ENCODE data around the gene TBC1D32.
A peak's percentile ranks its signal among the peaks of the same experiment; 100 is the strongest.
"Not testable (repeated sequence)": the region's sequence is repeated elsewhere in the genome, so short reads cannot be mapped to it uniquely, and the experiment has no call there.

The TBC1D32 gene

DNA sequence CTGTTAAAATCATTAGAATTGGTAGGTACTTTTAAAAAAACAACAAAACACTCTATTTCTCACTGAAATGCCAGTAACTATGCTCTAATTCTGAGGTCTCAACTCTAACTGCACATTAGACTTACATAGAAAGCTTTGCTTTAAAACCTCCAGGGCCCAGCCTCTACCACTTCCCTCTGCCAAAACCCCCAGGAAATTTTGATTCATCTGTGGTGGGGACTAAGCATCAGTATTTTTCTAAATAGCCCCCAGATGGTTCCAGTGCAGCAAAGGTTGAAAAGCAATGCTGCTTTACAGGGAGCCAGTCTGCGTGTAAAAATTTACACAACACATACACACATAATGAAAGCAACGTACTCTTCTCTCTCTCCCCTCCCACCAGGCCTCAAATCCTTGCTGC, 3.8 kb downstream of the TBC1D32 start:
- DNase-seq: no peak

DNA sequence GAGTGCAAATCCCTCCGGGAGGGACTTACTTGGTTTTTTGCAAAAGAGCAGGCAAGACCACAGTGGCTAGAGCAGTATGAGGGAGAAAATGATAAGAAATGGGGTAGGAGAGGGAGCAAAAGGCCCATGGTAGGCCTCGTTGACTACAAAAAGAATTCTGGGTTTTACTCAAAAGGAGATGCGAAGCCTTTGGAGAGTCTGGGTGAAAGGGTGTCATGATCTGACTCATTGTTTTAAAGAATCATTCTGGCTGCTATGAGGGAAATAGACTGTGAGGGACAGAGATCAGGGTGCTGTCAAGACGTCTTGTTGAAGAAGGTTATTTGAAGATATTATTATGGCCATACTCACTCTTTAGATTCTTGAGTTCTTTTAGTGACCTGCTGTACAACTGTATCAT, 13.0 kb downstream of the TBC1D32 start:
- DNase-seq: no peak

DNA sequence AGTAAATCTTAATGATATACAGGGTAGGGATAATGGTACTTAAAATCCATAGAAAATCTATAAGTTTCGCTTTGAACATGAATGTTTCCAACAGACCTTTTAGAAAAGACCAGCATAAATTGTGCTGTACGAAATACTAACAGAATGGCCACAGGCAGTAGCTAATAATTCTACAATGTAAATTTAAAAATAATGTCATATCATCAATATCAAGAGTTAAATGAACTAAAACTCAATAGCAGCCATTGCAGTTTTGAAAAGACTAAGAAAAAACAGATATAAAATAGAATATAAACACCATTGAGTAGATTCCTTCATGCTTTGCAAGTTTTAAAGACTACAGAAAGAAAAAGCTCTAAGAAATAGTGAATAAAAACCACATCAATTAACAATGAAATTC, 14.7 kb downstream of the TBC1D32 start:
- no peak for DNase-seq

DNA sequence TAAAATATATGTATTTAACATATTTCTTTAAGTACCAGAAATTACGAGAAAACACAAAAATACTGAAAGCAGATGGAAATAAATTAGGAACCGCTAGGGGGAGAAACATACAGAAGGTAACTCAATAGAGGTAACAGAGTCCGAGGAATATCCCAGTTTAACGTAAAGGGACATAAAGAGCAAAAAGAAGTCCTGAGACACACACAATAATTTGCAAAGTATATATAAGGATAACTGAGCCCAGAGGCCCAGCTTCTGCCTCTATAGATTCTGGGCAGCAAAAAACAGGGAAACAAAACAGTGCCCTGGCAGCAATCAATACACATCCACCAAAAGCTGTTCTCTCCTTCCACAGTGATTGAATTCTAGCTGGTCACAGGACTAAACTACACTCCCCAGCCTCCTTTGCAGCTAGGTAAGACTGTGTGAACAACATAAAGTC, 15.1 kb downstream of the TBC1D32 start:
- DNase-seq: peak in 1 of 2 donors; percentile 20

DNA sequence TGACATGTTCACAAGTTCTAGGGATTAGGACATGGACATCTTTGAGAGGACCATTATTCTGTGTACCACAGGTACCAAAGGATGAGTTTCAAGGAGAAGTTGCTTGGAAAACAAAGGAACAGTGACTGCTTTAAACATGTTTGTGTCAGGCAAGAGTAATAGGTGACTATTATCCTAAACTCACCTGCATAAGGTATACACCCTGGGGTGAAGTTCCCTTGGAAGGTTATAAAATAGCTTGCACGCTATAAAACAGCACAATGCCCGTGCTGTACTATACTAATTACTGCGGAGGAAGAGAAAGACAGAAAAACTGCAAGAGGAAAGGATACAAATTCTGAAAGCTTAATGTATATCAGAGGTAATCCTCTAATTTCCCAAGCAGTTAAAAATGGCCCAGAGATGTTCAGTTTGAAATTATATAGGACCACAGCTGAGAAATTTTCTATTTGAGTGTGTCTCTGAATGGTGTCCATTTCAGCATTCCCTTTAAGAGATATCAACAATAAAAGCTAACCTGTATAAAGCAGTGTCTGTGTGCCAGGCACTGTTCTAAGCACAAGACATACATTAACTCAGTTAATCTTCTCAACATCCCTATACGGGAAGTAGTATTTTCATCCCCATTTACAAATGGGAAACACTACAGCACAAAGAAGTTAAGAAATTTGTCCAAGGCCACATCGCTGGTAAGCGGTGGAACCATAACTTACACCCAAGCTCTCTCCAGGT, 19.7 kb downstream of the TBC1D32 start:
- no peak for DNase-seq

DNA sequence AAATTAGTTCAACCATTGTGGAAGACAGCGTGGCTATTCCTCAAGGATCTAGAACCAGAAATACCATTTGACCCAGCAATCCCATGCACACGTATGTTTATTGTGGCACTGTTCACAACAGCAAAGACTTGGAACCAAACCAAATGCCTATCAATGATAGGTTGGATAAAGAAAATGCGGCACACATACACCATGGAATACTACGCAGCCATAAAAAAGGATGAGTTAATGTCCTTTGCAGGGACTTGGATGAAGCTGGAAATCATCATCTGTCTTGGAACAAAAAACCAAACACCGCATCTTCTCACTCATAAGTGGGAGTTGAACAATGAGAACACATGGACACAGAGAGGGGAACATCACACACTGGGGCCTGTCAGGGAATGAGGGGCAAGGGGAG, 22.5 kb downstream of the TBC1D32 start:
- DNase-seq: not testable (repeated sequence)

DNA sequence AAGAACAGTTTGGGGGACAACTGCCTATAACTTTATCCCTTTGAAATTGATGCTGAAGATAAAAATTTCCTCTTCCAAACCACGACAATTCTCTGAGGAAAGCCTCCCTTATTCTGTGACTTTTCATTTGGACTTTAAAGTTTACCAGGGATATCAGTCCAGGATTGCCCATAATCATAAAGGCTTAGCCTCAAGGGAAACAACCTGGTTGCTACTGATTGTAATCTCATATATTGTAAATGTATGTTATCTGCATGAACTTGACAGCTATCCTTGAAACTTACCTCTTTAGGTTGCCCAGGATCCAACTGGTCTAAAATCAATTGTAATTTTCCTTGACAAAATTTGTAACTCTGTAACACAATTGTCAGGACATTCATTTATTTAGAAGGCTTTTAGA, 23.8 kb downstream of the TBC1D32 start:
- no peak for DNase-seq

DNA sequence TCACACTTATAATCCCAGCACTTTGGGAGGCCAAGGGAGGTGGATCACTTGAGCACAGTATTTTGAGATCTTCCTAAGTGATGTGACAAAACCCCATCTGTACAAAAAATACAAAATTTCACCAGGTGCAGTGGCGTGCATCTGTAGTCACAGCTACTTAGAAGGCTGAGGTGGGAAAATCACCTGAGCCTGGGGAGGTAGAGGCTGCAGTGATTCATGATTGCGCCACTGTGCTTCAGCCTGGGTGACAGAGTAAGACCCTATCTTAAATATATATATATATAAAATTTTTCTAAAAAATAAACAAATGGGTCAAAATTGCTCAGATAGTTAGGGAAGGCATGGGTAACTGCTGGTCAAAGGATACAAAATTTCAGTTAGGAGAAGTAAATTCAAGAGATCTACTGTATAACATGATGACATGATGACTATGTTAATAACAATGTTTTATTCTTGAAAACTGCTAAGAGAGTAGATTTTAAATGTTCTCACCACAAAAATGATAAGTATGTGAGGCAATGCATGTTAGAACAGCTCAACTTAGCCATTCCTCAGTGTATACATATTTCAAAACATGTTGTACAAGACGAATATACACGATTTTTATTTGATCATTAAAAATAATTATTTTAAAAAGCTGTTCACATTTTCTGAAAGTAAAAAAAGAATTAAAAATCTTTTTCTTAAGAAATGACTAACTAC, 24.4 kb downstream of the TBC1D32 start:
- DNase-seq: no peak

DNA sequence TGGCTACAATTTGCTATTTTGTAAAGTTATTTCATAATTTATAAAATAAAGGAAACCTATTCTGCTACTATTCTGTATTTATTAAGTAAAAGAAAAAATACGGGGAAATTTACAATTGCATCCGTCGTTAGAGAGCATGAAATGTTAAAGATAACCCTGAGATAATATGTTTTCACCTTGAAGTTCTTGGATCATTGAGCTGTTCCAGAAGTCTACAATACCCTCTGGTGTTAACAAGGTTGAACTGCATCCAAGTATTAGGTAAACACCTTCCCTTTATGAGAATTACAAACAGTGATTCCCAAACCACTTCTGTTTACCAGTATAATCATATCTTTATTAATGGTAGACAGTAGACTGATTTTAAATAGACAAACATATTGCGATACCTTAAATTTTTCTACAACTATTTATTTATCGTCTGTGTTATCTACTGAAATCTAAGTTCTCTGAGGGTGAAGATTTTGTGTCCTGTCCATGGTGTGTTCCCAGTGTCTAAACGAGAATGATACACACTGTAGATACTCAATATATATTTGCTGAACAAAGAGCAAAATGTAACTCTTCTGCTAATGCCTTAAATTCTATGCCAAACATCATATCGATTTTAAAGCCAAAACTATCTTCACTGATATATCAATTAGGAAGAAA, 28.2 kb downstream of the TBC1D32 start:
- peak; percentile 36 to 47 for DNase-seq

DNA sequence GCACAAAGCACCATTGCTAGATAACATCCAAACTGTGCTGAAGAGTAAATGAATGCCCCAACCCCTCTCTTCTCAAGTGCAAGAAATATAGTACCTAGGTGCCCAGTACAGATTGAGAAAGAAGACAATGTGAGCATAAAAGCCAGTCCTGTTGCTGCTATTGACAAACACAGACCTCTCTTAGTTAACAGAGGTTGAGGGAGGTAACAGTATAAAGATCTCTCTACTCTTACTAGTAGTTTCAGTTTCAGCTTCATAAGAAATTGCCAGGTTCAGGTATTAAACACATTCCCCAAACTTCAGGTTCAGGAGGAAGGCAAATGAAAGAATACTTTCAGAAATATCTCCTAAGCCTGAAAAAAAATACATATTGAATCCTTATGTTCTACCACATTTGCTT, 31.4 kb downstream of the TBC1D32 start:
- no peak for DNase-seq

DNA sequence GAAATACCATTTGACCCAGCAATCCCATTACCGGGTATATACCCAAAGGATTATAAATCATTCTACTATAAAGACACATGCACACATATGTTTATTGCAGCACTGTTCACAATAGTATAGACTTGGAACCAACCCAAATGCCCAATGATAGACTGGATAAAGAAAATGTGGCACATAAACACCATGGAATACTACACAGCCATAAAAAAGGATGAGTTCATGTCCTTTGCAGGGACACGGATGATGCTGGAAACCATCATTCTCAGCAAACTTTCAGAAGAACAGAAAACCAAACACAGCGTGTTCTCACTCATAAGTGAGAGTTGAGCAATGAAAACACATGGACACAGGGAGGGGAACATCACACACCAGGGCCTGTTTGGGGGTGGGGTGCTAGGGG, 33.1 kb downstream of the TBC1D32 start:
- not testable (repeated sequence) for DNase-seq

DNA sequence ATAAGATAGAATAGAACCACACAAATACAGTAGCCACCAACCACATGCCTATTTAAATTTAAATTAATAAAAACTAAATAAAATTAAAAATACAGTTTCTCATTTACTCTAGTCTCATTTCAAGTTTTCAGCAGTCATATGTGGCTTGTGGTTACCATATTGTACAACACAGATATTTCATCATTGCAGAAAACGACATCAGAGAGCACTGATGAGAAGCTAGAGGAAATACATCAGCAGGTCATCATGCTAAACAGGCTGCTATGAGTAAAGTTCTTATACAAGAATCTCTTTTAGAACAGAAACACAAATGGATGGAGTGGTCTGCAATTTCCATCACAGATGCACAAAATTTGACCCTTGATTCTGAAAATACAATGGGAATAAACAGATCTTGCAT, 36.6 kb downstream of the TBC1D32 start:
- peak; percentile 66 to 84 for DNase-seq

DNA sequence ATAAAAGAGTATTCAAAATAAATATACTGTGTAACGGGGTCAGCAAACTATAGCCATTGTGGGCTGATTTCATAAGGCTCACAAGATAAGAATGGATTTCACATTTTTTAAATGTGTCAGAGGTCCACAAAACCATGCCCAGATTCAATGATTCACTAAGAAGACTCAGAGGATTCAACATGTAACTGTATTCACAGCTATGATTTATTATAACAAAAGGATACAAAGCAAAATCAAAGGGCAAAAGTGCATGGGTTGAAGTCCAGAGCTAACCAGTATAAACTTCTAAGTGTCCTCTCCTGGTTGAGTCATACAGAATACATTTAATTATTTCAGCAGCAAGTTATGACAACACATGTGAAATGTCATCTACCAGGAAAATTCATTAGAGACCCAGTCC, 49.2 kb downstream of the TBC1D32 start:
- DNase-seq: no peak

DNA sequence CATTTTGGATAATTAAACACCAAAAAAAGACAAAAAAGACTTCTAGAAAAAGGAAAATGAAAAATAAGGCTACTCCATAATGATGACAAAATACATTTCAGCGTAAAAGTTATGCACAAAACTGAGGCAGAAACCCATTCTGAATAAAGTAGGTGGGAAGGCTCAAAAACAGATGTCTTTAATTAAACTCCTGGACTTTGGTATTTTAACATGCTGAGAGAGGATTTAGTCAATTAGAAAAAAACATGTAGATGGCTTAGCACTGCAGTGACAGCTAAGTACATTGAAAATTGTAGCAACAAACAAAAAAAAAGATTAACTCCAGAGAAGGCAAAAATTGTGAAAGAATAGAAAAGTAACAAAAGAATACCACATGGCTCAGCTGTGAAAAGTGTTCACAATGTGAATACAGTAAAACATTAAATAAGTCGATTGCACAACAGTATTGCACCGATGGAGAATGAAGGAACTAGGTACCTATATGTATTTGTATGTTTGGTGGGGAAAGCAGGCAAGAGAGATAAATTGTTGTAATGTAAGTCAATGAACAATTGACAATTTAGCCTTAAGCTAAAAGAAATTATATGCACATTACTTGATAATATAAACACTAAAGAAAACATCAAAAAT, 59.5 kb downstream of the TBC1D32 start:
- DNase-seq: no peak

DNA sequence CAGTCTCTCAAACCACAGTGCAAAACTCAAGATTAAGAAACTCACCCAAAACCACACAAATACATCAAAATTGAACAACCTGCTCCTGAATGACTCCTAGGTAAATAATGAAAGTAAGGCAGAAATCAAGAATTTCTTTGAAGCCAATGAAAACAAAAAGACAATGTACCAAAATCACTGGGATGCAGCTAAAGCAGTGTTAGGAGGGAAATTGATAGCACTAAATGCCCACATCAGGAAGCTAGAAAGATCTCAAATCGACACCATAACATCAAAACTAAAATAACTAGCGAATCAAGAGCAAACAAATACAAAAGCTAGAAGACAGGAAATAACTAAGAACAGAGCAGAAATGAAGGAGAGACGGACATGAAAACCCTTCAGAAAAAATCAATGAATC, 70.5 kb downstream of the TBC1D32 start:
- no peak for DNase-seq

DNA sequence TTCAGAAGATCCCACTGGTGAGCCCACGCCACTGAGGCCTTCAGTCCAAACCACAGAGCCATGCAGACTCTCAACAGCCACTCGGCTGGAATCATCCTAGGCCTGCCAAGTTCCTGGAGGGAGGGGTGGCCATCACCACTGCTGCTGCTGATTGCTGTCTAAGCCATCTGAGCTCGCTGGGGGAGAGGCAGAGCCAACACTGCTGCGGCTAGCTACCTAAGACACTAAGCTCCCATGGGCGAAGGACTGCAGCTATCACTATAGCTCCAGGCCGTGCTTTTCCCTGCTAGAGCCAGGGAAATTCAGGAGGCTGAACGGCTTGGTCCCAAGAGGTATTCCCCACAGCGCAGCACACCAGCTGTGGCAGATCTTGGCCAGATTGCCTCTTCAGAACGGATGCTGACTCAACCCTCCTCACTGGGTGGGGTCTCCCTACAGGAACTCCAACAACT, 73.6 kb downstream of the TBC1D32 start:
- no peak for DNase-seq

DNA sequence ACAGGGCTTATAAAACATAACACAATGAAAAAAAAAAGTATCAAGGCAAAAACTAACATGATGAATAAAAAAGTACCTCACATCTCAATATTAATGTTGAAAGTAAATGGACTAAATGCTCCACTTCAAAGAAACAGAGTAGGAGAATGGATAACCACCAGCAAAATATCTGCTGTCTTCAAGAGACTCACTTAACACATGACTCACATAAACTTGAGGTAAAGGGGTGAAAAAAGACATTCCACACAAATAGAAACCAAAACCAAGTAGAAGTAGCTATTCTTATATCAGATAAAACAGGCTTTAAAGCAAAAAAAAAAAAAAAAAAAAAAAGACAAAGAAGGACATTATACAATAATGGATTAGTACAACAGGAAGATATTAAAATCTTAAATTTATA, 86.9 kb downstream of the TBC1D32 start:
- no peak for DNase-seq

DNA sequence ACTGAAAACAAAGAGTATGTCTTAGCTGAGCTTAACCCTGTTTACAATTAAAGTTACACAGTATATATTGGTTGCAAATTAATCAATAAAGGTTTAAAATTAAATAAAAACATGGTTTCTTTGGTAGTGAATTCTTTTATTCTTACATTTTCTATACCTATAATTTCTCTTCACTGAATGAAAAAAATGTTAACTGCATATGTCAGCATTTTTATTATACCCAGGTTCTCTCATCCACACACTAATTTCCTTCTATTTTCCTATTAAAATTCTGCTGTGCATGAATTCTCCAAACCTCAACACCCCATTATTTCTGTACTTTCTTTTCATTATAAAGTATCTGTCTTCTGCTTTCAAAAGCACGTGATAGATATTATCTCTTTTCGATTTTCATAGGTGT, 91.9 kb downstream of the TBC1D32 start:
- DNase-seq: no peak

DNA sequence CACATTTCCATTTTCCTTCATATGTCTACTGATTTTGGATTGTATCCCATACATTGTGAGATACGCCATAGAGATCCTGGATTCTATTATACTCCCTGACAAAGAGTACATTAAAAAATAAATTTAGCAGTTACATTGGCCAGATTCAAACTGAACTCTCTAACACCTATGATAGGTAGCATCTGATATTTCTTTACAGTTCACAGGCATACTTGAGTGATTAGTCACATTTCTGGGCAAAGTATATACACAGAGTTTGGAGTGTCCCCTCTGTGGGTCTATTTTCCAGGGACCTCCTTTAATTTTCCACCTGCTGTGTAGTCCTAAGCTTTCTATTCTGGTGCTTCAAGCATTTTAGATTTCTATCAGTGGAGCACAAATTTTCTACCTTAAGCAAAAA, 96.4 kb downstream of the TBC1D32 start:
- no peak for DNase-seq

DNA sequence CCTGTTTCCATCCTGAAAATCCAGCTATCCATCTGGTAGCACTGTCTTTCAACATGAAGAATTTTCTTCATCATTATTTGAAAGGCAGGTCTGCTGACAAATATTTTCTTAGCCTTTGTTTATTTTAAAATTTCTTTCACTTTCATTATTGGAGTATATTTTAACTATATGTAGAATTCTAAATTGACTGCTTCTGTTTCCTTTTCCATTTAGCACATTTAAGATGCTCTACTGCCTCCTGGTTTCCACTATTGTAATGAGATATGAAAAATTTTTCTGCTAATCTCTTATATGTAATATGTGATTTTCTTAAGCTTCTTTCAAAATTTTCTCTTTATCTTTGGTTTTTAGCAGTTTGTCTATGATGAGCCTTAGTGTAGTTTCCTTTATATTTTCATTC, 97.3 kb downstream of the TBC1D32 start:
- no peak for DNase-seq

DNA sequence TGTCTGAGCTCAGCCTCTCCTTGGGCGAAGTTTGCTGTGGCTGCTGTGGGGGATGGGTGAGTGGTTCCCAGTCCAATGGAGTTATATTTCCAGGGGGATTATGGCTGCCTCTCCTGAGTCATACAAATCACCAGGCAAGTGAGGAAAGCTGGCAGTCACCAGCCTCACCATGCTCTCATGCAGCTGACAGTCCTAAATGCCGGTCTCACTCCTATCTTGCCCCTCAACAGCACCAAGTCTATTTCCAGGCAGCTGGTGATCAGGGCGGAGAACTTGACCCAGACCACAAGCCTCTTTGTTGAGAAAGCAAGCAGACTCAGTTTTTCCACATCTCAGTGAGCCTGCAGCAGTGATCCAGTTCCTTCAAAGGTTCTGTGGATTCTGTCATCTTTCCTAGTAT, 98.9 kb downstream of the TBC1D32 start:
- no peak for DNase-seq

DNA sequence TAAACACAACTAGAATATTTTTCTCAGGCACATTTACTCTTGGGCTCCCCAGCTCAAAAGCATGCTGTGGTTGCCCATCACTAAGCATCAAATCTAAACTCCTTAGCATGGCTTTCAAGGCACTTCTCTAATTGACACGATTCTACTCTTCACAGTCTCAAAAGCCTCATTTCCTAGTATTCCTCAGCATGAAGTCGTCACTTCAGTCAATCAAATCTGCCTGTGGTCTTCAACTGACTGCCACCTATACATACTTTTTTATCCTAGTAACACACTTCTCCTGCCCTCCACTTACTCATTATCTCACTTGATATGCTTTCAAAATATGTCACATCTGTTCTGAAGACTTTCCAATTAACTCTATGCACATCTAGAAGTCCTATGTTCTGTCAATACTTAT, 110.3 kb downstream of the TBC1D32 start:
- DNase-seq: no peak

DNA sequence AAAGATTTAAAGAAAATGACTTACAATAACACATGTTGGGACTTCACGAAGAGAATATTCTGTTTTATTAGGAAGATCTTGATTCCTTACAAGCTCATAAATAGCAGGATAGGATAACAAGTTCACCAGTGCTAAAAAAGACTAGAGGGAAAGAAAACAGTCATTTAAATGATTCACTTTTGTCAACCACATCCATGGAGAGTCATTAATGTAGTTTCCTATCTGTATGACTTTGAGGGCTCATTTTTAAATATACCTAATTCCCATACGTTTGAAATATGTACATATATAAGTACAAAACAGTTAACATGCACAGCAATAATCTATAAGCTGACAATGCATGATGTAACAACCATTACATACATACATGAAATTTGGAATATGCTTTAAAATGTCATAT, 111.1 kb downstream of the TBC1D32 start:
- no peak for DNase-seq

Measured in inflammatory macrophage (primary cell).